Measurements from ENCODE around the gene CABCOCO1.
"Not testable (repeated sequence)": the region's sequence is repeated elsewhere in the genome, so short reads cannot be mapped to it uniquely, and the experiment has no call there.

Gene CABCOCO1

DNA sequence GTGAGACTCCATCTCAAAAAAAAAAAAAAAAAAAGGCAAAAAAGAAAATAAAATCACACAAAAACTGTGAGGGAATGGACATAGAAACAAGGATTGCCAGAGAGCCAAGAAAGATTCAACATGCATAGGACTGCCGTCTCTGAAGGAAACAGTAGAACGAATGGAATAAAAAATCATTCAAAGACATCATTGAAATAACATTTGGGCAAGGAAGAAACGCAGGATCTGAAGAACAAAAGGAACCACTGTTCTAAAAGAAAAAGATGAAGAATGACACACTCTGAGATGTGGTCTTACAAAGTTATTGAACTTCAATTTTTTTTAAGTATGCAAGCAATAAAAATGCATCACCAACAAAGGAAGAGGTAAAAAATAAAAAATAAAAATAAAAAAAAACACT lies 57.2 kb downstream of the CABCOCO1 start:
- no peak for DNase-seq

DNA sequence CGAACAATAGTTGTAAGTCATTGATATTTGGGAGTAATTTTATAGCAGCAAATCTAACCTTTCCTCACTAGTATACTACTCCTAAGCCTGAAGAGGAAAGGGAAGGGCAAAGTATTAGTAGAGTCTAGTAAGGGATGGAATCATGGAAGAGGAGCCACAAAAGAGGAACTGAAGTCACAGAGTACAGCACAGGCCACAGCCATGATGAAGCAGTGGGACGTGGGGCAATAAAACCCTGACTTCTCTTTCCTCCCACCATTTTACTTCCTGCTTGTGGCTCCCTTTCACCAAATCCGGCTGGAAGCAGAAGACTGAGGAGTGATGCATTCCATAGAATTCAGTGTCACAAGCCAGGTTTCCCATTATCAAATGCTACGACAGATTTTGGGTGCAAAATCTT lies 58.7 kb downstream of the CABCOCO1 start:
- no peak for DNase-seq

DNA sequence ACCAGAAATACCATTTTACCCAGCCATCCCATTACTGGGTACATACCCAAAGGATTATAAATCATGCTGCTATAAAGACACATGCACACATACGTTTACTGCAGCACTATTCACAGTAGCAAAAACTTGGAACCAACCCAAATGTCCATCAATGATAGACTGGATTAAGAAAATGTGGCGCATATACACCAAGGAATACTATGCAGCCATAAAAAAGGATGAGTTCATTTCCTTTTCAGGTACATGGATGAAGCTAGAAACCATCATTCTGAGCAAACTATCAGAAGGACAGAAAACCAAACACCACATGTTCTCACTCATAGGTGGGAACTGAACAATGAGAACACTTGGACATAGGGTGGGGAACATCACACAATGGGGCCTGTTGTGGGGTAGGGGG lies 62.5 kb downstream of the CABCOCO1 start:
- DNase-seq, result not testable (repeated sequence)

DNA sequence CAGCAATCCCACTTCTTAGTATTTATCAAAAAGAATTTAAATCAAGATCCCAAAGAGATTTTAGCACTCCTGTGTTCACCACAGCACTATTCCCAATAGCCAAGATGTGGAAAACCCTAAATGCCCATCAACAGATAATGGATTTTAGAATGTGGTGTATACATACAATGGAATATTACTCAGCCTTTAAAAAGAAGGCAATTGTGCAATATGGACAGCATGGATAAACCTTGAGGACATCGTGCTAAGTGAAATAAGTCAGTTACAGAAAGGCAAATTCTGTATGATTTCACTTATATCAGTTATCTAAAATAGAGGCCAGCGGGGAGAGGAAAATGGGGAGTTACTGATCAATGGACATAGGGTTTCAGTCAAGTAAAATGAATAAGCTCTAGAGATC lies 66.9 kb downstream of the CABCOCO1 start:
- DNase-seq, result no peak

DNA sequence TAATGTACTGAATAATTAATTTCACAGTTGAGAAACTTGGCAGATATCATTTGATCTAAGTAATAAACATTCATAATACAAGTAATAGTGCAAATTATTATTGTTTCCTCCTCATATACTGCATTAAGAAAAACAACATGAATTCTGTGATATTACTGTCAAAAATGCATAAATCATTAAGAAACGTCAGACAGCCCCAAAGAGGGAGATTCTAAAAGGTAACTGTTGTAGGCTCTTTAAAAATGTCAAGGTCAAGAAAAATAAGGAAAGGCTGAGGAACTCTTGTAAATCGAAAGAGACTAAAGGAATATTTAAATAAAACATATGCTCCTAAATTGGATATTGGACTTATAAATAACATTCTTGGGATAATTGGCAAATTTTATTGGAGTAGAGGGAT lies 67.9 kb downstream of the CABCOCO1 start:
- DNase-seq, result no peak

DNA sequence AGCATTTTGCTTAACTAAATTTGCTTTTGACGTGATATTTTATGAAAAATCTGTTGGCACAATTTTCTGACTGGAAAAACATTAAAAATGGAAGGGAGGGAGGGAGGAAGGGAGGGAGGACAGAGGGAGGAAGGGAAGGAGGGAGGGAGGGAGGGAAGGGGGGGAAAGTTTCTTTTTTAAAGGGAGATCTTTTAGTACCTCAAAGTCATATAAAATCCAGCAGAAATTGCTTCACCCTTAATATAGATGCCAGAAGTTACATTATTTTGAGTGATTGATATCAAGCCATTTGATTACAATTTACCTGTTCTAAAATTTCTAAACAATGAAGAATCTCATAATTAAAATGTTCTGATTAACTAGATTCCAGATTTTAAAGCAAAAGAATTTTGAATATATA lies 68.9 kb downstream of the CABCOCO1 start:
- DNase-seq, result no peak

DNA sequence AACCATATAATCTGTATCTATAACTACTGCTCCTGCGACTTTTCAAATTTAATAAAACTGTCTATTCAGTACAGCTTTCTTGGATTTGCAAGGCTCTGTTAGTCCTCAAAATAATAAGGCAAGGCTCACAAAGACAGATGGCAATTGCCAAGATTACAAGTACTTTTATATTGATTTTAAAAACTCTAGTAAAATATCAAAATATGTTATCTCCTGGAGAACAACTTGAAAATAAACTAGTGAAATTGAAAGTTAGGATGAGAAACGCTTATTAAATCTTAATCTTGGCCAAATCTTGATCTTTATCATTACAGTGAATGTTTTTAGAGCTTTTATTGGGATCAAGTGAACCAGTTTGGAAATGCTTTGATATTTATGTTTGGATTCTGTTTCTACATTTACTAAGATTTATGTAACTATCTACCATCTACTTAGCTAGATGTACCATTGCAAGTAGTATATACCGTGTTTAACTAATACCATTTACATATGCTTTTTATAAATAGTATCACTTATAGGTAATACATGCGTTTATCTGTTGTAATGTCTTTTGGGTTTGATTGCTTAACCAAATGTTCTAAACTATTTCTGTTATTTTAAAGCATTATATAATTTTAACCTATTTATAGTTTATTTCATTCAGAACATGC lies 70.0 kb downstream of the CABCOCO1 start:
- DNase-seq, result no peak

DNA sequence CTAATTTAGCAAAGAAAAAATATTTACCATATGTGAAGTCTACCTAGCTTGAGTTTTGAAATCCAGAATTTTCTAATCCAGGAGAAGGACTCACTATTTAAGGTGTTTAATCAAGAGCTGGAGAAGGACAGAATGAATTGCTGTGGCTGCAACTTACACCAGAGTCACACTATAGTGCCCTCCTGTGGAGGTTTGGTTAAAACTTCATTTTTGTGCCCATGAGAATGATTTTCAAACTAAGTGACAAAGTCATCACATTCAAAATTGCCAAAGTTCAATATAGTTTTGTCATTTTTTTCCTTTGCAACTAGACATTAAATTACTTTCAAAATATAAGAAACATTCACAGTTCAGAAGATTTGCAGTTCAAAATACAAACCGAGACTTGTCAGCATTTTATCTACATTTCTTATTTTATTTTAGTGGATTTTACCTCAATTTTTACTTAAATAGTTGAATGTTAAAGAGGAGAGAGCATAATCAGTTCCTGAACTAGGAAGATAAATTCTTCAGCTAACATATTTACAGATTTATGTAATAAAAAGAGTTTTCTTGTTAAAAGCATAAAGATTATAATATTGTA lies 70.7 kb downstream of the CABCOCO1 start:
- DNase-seq, result no peak

DNA sequence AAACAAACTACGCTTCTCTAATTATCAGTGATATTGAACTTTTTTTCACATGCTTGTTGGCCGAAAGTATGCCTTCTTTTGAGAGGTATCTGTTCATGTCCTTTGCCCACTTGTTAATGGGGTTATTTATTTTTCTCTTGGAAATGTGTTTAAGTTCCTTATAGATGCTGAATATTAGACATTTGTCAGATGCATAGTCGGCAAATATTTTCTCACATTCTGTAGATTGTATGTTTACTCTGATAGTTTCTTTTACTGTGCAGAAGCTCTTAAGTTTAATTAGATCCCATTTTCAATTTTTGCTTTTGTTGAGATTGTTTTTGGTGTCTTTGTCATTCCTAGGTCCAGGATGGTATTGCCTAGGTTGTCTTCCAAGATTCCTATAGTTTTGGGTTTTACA lies 73.2 kb downstream of the CABCOCO1 start:
- no peak for DNase-seq

DNA sequence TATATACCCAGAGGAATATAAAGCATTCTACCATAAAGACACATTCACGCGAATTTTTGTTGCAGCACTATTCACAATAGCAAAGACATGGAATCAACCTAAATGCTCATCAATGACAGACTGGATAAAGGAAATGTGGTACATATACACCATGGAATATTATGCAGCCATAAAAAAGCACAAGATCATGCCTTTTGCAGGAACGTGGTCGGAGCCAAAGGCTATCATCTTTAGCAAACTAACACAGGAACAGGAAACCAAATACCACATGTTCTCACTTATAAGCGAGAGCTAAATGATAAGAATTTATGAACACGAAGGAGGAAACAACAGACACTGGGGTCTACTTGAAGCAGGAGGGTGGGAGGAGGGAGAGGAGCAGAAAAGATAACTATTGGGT lies 74.7 kb downstream of the CABCOCO1 start:
- DNase-seq, result not testable (repeated sequence)

DNA sequence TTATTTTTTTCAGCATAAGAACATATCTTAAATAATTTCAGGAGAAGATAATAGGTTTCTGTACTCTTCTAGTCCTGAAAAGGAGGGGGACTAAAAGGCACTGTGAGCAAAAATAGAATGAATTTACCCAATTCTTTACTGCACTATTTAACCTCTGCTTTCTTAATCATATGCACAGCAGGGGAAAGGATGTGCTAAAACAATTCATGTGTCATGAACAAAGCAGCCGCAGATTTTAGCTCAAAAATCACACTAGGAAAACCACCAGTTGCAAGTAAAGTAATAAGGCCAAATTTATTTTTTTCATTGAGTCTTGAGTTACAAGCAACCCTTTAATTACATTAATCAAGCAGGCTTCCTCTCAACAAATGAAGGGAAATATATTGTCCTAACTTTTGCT lies 80.1 kb downstream of the CABCOCO1 start:
- DNase-seq, result no peak

DNA sequence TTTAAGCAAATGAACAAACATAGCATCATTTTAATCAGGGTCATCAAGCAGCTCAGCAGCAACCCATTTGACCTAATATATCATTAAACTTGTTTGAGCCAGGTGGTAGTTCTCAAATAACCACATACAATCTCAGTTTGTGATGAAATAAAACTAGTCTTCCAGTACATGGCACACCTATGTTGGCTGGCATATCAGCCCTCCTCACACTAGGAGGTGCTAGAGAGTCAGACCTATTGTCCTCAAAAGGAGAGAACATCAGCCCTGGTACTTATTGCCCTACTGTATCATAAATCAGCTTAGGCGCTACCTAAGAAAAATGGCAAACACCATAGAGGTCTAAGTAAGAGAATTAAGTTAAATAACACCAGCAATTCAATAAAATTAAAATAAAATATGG lies 81.7 kb downstream of the CABCOCO1 start:
- DNase-seq, result no peak

DNA sequence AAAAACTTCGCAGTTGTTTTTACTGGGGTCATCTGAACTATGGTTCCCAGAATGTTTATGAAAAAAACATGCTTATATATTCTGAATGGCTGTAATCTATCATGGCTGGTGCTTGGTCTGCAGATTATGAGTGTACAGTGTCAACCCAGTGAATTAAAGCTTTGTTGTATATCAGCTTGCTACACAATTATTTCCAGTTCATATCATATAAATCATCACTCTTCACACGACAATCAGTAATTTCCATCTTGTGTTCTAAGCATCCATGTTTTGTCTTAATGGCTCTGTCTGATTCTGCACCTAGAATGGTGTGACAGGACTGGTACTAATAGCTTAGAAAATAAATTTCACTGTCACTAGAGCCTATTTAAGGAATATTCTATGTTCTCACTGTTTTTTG lies 83.6 kb downstream of the CABCOCO1 start:
- no peak for DNase-seq

DNA sequence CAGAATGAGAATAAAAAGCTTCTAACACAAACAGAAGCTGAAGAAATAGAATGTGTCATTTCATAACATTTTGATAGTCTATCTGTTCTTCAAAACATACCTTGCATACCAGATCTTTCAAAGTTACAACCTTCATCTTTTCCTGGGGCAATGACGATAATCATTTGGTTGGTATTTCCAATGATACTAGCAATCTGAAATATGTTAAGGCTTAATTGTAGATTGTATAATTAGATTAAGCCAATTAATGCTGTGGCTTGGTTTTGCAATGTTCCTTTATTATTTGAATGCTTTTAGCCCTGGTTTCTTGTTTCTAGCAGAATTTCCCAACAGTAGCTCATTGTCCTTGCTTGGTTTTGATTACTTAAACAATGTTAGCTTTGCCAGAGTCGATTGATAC lies 84.6 kb downstream of the CABCOCO1 start:
- no peak for DNase-seq

DNA sequence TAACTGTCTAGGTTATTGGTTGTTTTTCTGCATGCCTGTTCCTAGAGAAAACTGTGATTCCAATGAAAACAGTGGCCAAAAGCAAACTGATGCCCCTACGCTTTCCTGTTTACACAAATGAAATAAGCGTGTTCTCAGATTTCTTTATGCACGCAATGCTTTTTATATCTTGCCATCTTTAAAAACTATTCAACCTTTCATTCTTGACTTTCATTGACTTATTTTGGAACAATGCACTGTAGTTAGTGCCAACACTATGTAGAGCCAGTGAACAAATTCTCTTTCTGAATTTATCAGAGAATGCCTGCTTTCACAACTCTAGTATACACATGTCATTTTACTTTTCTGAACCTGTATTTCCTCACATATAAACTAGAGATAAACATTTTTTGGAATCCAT lies 86.6 kb downstream of the CABCOCO1 start:
- no peak for DNase-seq

DNA sequence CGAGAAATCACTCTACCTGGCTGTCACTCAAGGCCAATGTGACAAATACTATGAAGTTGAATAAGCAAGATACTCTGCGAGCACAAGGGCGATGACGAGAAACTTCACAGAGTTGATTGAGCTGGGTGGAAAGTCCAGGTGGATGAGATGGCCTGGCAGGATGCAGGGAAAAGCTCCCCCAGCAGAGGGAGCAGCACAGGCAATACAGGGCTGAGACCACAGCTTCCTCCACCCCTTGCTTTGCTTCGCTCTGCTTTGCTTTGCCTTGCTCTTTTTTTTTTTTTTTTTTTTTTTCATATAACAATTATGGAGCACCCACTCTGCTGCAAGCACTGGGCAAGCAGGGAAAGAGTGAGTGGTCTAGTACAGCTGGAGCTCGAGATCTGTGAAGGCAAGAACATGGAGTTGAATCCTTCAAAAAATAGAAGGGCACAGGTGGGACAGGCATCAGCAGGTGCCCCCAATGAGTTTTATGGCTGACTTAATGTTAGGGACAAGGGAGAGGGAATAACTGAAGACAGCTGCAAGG lies 88.3 kb downstream of the CABCOCO1 start:
- DNase-seq, result no peak

DNA sequence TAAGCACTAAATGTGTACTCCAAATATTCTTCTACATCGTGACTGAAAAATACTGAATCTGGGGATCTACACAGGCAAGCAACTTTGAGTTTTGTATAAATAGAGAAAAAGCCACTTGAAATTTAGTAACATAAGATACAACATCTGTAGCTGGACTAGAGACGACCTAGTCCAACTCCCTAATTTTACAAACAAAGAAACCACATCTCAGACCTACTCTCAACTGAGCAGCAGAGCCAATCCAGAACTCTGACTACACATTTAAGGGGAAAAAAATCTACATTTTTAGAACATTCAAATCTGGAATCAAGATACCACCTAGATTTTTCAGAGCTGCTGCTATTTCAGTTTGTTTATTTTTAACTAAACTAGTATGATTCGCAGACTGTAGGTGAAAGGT lies 88.9 kb downstream of the CABCOCO1 start:
- no peak for DNase-seq

DNA sequence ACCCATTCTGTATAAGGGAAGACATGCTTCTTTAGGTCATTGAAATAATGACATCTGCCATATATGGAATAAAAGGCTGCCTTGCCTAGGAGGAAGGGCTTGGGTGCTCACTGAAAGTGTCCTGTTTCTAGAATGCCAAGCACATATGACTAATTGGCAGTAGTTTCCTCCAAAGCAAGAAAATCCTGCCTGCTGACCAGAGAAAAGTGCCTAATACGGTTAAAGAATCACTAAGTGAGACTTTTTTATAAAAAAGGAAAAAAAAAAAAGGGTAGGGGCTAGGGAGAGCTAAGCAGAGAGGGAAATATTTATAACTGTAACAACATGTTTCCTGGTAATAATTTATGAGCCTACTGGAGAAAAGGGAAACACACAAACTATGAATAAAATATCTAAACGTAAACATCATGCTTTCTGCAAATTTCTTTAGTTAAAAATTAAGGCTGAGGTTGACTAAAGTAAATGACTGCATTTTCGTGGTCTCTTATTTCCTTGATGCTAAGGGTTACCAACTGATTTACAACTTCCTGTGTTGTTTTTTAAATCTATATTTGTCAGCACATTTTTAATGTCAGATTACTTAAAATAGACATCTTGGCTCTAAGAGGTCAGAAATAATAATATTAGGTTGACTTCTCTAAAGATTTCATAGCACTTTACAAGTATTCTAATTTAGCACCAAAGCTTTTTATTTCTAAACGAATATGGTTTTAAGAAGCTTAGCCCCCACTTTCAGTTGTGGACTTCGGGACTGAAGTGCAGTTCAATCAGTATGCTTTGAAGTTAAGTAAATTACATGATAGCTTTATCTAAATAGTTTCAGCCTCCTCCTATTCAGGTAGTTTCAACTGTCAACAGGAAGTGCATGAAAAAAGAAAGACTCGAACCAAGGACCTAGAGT lies 89.6 kb downstream of the CABCOCO1 start:
- DNase-seq, result no peak

DNA sequence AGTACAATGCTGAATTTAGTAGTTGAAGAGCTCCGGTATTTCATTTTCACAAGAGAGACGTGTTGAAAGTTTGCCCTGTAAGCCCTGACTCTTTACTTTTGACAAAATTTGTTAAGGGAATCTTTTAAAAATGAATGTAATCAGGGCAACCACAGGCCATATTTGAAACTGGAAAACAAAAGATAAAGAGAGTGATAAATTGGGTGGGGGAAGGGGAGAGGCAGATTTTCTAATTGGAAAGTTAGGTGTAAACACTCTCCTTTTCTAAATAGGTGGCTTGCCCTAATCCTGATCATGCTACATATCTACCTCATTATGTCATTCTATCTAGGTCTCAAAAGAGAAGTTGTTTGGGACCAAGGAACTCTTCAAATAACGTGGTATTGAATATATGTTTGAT lies 90.7 kb downstream of the CABCOCO1 start:
- DNase-seq, result no peak

DNA sequence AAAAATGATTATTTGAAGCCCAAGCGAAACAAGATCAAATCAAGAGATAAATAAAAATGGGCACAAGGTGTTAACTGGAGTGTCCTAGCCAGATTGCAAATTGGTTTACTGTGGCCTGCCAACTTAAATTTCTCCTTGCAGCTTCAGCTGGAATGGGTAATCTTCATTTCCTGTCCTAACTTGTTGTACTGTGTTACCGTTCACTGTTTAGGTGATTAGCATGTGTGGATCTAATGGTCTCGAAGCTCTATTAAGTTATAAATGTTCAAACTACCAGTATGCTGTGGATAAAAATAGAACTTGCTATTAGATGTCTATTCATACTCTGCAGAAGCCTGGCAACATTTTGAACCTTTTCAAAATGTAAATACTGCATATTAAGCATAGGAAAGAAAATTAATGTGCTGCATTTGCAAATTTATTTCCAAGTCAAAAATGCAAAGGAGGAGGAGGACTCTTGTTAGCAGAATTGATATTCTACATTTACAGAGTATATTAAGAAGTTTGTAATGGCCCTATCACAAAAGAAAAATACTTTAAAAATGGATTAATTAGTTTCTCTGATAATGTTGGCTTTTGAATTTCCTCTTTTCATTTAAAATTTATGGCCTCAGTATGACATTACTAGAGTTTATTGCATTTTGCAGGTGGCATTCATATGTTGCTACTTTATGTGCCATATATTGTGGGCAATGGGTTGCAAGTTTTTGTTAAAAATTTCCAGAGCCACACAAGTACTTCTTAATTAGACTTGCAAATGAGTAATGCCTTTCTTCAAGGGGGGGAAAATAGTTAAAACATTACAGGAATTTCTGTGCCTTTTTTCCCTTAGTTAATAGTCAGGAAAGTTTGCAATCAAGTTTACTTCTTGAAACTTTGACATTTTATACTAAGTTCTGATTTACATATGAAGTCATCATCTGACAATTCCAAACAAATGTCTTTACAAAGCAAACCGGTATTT lies 92.1 kb downstream of the CABCOCO1 start:
- DNase-seq, result no peak

DNA sequence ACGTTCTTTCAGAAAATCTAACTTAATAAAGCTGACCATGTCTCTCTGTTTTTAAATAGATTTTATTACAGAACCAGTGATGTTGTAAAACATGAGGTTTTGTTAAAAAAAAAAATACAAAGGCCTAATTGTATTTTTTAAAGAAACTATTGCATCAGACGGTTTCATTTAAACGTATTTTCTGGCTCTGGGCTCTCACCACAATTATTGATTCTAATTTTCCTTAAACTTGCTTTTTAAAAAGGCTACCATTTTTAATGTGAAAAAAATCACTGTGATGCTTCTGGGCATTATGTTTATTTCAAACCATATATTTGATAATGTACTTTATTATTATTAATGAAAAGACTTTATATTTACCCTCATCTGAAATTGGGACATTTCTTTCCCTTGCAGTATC lies 94.3 kb downstream of the CABCOCO1 start:
- DNase-seq, result no peak

DNA sequence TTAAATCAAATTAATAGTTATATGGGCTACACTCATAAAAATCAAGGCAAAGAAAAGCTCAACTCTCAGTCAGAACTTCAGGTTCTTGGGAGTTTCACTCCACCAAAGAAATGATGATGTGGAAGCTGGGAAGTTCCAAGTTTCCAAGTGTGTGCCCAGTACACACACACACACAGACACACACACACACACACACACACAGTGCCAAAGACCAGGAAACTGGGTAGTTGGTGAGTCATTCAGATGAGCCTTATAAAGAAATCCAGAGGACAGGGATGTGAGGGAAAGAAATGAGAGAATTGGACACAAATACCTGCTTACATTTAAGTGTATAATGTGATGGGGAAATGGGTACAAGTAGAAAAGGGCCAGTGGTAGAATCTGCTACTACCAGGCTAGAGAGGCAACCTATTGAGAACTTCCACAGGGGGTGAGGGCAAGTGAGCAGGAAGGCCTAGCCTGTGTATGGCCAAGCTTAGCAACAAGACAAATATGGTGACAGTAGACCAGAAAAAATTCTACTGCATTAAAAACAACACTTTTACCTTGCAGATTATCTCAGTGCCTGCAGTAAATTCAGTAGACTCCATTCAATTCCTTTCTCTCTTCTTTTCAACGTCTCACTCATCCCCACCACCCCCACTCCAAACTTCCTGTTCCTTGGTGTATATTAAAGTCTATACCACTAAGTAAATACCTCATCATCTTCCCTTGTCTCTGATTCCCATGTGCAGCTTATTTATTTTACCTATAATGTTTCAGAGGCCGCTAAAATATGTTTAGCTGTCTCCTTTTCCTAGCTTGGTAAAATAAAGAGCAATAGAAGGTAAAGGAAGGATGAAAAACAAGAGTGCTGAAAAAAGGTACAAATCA lies 95.0 kb downstream of the CABCOCO1 start:
- no peak for DNase-seq
